Gastrocnemius medialis (tissue), 4 donors: ENCODE measurements around the gene SPPL3.

Source experiments
- POLR2A ChIP-seq, 2 donors: fragments of 450-650 bp; IDR thresholded peaks; one replicate each; pipeline ENCODE4 v1.6.1; 2017; ENCODE audit warnings: antibody characterized with exemption in 2 of 2, mild to moderate bottlenecking in 2 of 2, moderate library complexity in 2 of 2
- TF ChIP-seq, protein P1 (sequence below), 5 experiments: fragments of 450-650 bp in 3 of 5; fragments of 200-600 bp in 2 of 5; sonication (generic) in 2 of 5; IDR thresholded peaks in 4 of 5; conservative IDR thresholded peaks in 1 of 5; 1 replicate in 4 of 5; 2 replicates in 1 of 5; pipeline ENCODE4 v1.5.1; 2016 to 2019; ENCODE audit warnings: antibody characterized with exemption in 5 of 5, mild to moderate bottlenecking in 3 of 5, moderate library complexity in 3 of 5

GRCh38 chr12:120751389-120751788 is 152.8 kb downstream of the SPPL3 start:
- TF ChIP-seq POLR2A (IDR thresholded peaks at IDR 0.05): no peak
- TF ChIP-seq, protein P1, sequence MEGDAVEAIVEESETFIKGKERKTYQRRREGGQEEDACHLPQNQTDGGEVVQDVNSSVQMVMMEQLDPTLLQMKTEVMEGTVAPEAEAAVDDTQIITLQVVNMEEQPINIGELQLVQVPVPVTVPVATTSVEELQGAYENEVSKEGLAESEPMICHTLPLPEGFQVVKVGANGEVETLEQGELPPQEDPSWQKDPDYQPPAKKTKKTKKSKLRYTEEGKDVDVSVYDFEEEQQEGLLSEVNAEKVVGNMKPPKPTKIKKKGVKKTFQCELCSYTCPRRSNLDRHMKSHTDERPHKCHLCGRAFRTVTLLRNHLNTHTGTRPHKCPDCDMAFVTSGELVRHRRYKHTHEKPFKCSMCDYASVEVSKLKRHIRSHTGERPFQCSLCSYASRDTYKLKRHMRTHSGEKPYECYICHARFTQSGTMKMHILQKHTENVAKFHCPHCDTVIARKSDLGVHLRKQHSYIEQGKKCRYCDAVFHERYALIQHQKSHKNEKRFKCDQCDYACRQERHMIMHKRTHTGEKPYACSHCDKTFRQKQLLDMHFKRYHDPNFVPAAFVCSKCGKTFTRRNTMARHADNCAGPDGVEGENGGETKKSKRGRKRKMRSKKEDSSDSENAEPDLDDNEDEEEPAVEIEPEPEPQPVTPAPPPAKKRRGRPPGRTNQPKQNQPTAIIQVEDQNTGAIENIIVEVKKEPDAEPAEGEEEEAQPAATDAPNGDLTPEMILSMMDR (IDR thresholded peaks at IDR 0.05 in 4 of 5, conservative IDR thresholded peaks at IDR 0.05 in 1 of 5): no peak
